ENCODE results near the gene ZNF418.

The ZNF418 gene

DNA sequence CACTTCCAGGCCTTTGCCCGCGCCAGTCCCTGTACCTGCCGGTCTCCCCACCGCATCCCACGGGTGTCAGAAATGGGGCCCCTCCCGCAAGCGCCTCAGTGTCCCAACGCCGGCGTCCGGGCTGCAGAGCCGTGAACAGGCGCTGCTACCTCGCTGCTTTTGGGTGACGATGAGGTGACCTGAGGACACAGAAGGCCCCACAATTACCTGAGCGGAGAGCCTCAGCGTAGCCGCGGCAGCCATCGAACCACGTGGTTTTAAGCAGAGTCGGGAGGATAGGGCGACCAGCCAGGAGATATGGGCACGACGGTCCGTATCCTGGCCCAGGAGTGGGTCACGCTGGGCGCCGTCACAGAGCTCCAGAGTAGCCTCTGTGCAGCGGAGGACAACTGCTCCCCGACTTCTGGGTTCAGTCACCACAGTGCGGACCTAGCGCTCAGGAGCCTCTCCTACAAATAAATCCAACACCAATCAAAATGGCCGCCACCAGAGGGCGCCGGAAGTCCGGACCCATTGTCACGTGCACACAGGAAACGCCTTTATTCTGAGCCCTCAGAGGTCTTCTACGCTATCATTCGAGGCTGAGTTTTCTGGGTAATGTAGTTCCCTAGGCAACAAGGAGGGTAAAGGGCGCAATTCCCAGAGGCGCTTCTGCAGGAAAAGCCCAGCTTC is 46.5 kb downstream of the ZNF418 start, which contains the start of gene ZNF814:
ZNF814 (minus strand) TSS at position 478 of the 672 bp plus-strand sequence; CDS start at position 243, 235 bp downstream.
- H3K4me1 ChIP-seq (ENCODE audit: low read length) = no peaks in the 10 kb centered on the region
- no peak within 1 kb of the TSS for H3K27ac ChIP-seq (ENCODE audit: low read length)
- H3K4me3 ChIP-seq (ENCODE audit: low read length) = no peak within 1 kb of the TSS; the same call in 1 of the 2 replicates
- no peaks in the 10 kb centered on the region for H3F3A ChIP-seq (ENCODE audit: insufficient read depth, low read length)
- H3K79me2 ChIP-seq (ENCODE audit: low read length) = no peaks in the 10 kb centered on the region
- no peak for DNase-seq
- H3K27me3 ChIP-seq (replicated peaks; ENCODE audit: insufficient read depth, low read length) = no peaks in the 10 kb centered on the region
- H3K36me3 ChIP-seq (replicated peaks; ENCODE audit: insufficient read depth, low read length) = no peaks in the 10 kb centered on the region
- no peaks in the 10 kb centered on the region for H4K20me1 ChIP-seq (ENCODE audit: insufficient read depth, low read length)
- H2AFZ ChIP-seq (ENCODE audit: low read length) = no peak within 1 kb of the TSS
- no peaks in the 10 kb centered on the region for H3K9me3 ChIP-seq (replicated peaks; ENCODE audit: insufficient read depth, low read length)
- no peak within 1 kb of the TSS for H3K4me2 ChIP-seq (ENCODE audit: low read depth, low read length)
- no peaks in the 10 kb centered on the region for H3K9me2 ChIP-seq (replicated peaks; ENCODE audit: insufficient read depth, low read length)
- H3K9ac ChIP-seq (ENCODE audit: low read length) = no peak within 1 kb of the TSS
- TF ChIP-seq EZH2 (optimal IDR thresholded peaks at IDR 0.05; ENCODE audit: low read depth, low read length) (no peak), EZH2phosphoT487 (IDR thresholded peaks at IDR 0.05; ENCODE audit: low read length) (no peak)
- TF ChIP-seq, protein P1, sequence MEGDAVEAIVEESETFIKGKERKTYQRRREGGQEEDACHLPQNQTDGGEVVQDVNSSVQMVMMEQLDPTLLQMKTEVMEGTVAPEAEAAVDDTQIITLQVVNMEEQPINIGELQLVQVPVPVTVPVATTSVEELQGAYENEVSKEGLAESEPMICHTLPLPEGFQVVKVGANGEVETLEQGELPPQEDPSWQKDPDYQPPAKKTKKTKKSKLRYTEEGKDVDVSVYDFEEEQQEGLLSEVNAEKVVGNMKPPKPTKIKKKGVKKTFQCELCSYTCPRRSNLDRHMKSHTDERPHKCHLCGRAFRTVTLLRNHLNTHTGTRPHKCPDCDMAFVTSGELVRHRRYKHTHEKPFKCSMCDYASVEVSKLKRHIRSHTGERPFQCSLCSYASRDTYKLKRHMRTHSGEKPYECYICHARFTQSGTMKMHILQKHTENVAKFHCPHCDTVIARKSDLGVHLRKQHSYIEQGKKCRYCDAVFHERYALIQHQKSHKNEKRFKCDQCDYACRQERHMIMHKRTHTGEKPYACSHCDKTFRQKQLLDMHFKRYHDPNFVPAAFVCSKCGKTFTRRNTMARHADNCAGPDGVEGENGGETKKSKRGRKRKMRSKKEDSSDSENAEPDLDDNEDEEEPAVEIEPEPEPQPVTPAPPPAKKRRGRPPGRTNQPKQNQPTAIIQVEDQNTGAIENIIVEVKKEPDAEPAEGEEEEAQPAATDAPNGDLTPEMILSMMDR (IDR thresholded peaks at IDR 0.05; ENCODE audit: low read length) = no peak

DNA sequence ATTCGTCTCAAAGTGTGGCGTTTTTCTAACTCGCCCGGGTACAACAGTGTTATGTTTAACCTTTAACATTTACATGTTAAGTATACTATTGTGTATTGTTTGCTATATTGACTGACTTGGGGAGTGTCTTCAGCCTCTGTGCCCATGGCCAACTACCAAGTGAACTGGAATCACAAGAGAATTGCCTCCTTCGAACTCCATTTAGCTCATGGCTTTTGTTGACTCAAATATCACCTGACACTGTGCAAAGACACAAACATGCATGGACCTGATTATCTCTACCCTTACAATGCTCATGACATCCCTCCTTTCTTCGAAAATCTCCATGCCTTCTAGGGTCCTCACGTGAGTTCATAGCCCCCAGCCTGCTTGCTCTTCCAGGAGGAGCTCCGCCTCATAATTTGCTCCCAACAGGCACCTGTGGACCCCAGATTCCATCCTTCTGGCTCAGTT is 47.1 kb downstream of the ZNF418 start:
- Histone ChIP-seq H3K9ac (ENCODE audit: low read length) (no peak overlapping the region), H3K27ac (ENCODE audit: low read length) (no peak overlapping the region), H3K9me2 (replicated peaks; ENCODE audit: insufficient read depth, low read length) (no peaks in the 10 kb centered on the region), H3K4me2 (ENCODE audit: low read depth, low read length) (no peak overlapping the region), H3K4me1 (ENCODE audit: low read length) (no peaks in the 10 kb centered on the region), H3K79me2 (ENCODE audit: low read length) (no peaks in the 10 kb centered on the region), H4K20me1 (ENCODE audit: insufficient read depth, low read length) (no peaks in the 10 kb centered on the region), H3F3A (ENCODE audit: insufficient read depth, low read length) (no peaks in the 10 kb centered on the region), H3K27me3 (replicated peaks; ENCODE audit: insufficient read depth, low read length) (no peaks in the 10 kb centered on the region), H3K36me3 (replicated peaks; ENCODE audit: insufficient read depth, low read length) (no peaks in the 10 kb centered on the region), H2AFZ (ENCODE audit: low read length) (no peak overlapping the region), H3K9me3 (replicated peaks; ENCODE audit: insufficient read depth, low read length) (no peaks in the 10 kb centered on the region), H3K4me3 (ENCODE audit: low read length) (no peak overlapping the region; the same call in 1 of the 2 replicates)
- TF ChIP-seq, protein P1 (IDR thresholded peaks at IDR 0.05; ENCODE audit: low read length) = no peak
- TF ChIP-seq EZH2phosphoT487 (IDR thresholded peaks at IDR 0.05; ENCODE audit: low read length) (no peak), EZH2 (optimal IDR thresholded peaks at IDR 0.05; ENCODE audit: low read depth, low read length) (no peak)
- DNase-seq = no peak

DNA sequence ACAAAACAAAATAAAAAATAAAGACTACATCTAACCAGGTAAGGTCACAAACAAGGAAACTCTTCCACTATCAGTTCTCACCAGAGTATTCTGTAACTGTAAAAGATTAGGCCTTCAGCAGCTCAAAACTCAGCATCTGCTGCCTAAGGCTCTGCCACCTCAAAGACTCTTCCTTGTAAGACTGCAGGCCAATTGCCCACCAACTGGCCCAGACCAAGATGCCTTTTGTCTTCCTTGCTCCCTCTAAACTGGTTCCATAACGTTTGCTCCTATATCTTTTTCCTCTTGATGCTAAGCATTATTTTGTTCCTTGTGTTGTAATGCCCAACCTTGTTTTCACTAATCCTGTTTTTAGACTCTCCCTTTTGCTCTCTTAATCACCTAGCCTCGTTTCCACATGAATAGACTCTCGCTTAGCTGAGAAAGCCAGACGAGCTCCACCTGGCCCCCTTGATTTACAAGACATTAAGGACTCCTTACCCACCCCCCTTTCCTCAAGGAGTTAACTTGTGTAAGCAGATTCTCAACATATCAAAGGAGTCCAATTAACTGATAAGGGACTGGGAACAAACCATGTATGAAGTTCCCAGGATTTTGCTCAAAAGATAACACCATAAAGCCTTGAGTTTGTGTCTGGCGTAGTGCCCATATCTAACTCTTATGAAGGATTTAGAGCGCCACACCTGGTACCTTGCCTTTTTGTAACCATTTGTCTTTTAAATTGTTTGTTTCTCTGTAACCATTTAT is 47.8 kb downstream of the ZNF418 start:
- Histone ChIP-seq H3F3A (ENCODE audit: insufficient read depth, low read length) (no peaks in the 10 kb centered on the region), H3K36me3 (replicated peaks; ENCODE audit: insufficient read depth, low read length) (no peaks in the 10 kb centered on the region), H3K4me1 (ENCODE audit: low read length) (no peaks in the 10 kb centered on the region), H3K27ac (ENCODE audit: low read length) (no peak overlapping the region), H3K4me2 (ENCODE audit: low read depth, low read length) (no peak overlapping the region), H3K79me2 (ENCODE audit: low read length) (no peaks in the 10 kb centered on the region), H3K27me3 (replicated peaks; ENCODE audit: insufficient read depth, low read length) (no peaks in the 10 kb centered on the region), H2AFZ (ENCODE audit: low read length) (no peak overlapping the region), H3K4me3 (ENCODE audit: low read length) (no peak overlapping the region), H3K9me3 (replicated peaks; ENCODE audit: insufficient read depth, low read length) (no peaks in the 10 kb centered on the region), H3K9me2 (replicated peaks; ENCODE audit: insufficient read depth, low read length) (no peaks in the 10 kb centered on the region), H4K20me1 (ENCODE audit: insufficient read depth, low read length) (no peaks in the 10 kb centered on the region), H3K9ac (ENCODE audit: low read length) (no peak overlapping the region)
- TF ChIP-seq, protein P1 (IDR thresholded peaks at IDR 0.05; ENCODE audit: low read length) = no peak
- TF ChIP-seq EZH2phosphoT487 (IDR thresholded peaks at IDR 0.05; ENCODE audit: low read length) = no peak
- TF ChIP-seq EZH2 (optimal IDR thresholded peaks at IDR 0.05; ENCODE audit: low read depth, low read length) = no peak
- DNase-seq = no peak

Data from MM.1S (cell line).